NB4 (cell line): ENCODE measurements around the gene BRINP1.
A peak's percentile ranks its signal among the peaks of the same experiment; 100 is the strongest.

Experiments
- DNase-seq: peaks from one replicate; pipeline ENCODE4 v3.0.0; 2010; ENCODE audit warnings: low read depth
- H3K4me3 ChIP-seq: one replicate; pipeline ENCODE4 v1.5.1; 2011; ENCODE audit warnings: mild to moderate bottlenecking, low read depth, low read length, moderate library complexity
- CTCF ChIP-seq: IDR thresholded peaks from one replicate; pipeline ENCODE4 v1.5.1; 2012; ENCODE audit warnings: low read depth, low read length
- MAX ChIP-seq: IDR thresholded peaks from 2 replicates; pipeline ENCODE4 v1.6.1; 2011; ENCODE audit warnings: low read depth, low read length
- MYC ChIP-seq: IDR thresholded peaks from 2 replicates; pipeline ENCODE4 v1.6.1; 2011; ENCODE audit warnings: low read depth, low read length
- POLR2A ChIP-seq: IDR thresholded peaks from 2 replicates; pipeline ENCODE4 v1.6.1; 2011; ENCODE audit warnings: mild to moderate bottlenecking; ENCODE audit not compliant: insufficient read length; ENCODE audit errors: extremely low read depth

BRINP1 gene

GRCh38 chr9:119400606-119401005 lies 31.4 kb upstream of the BRINP1 start:
- DNase-seq: no peak
- H3K4me3 ChIP-seq: no peak overlapping the region
- TF ChIP-seq CTCF (no peak), MYC (no peak), POLR2A (no peak), MAX (no peak)

- no peak for TF ChIP-seq POLR2A
- no peak for TF ChIP-seq CTCF
- no peak for TF ChIP-seq MYC
- no peak for TF ChIP-seq MAX
- no peak overlapping the region for H3K4me3 ChIP-seq
- no peak for DNase-seq
Observed at GRCh38 chr9:119398350-119398749, 29.1 kb upstream of the BRINP1 start.

GRCh38 chr9:119391878-119392277 lies 22.6 kb upstream of the BRINP1 start:
- no peak for DNase-seq
- H3K4me3 ChIP-seq: no peak overlapping the region
- TF ChIP-seq CTCF (no peak), POLR2A (no peak), MYC (no peak), MAX (no peak)

GRCh38 chr9:119375892-119376291 lies 6.7 kb upstream of the BRINP1 start:
- no peak for TF ChIP-seq POLR2A
- TF ChIP-seq MAX: peak; percentile 89
- peak; percentile 70 for TF ChIP-seq MYC
- peak; percentile 44 for TF ChIP-seq CTCF
- H3K4me3 ChIP-seq: no peak overlapping the region
- peak; percentile 50 for DNase-seq

- no peak overlapping the region for H3K4me3 ChIP-seq
- DNase-seq: no peak
- TF ChIP-seq MAX (no peak), POLR2A (no peak), CTCF (no peak), MYC (no peak)
Observed at GRCh38 chr9:119372951-119373350, 3.7 kb upstream of the BRINP1 start.

GRCh38 chr9:119370816-119371215 lies 1.6 kb upstream of the BRINP1 start:
- H3K4me3 ChIP-seq: no peak overlapping the region
- peak; percentile 21 for DNase-seq
- TF ChIP-seq CTCF (no peak), MYC (no peak), MAX (no peak), POLR2A (no peak)
